ENCODE results near the gene FAT1. TPM values are rescaled to one million over a fixed set of nuclear protein-coding genes. Genes with fewer than 3 reads are reported as not detected.
"Not testable (repeated sequence)": the region's sequence is repeated elsewhere in the genome, so short reads cannot be mapped to it uniquely, and the experiment has no call there.

FAT1 gene
- total and polyA plus RNA-seq, 2 donors (not counting 3 experiments of a cell fraction or from before 2014, with no cell fraction given): 9.2 to 9.8 TPM

DNA sequence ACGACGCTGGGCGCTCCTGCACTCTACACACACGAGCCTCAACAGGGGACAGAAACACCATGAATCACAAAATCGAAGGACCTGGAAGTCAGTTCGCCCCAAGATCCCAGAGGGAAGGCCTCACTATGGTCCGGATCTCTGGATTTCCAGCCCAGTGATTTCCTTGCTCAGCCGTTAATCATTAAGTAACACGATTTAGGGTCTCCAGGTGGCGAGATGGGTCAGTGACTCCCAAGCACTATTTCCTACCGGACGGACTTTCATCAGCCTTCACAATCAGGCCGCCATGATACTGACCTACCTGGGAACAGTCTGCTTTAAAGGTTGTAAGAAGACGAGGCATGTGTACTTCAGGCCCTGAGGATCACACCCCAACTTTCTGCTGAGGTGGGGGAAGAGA, 63.7 kb downstream of the FAT1 start:
- H3K4me1 ChIP-seq (ENCODE audit: control insufficient read depth, extremely low read depth, insufficient read depth, low read length): no peaks in the 10 kb centered on the region
- H3K27ac ChIP-seq (ENCODE audit: insufficient read depth, low read depth, low read length): no peak overlapping the region
- TF ChIP-seq MAX (IDR thresholded peaks at IDR 0.05; ENCODE audit: insufficient read depth, insufficient read length): no peak
- TF ChIP-seq FOS (IDR thresholded peaks at IDR 0.05; ENCODE audit: borderline replicate concordance, insufficient read depth, low read length): no peak
- no peak for TF ChIP-seq MYC (IDR thresholded peaks at IDR 0.05; ENCODE audit: low read depth, low read length)
- TF ChIP-seq GATA2 (IDR thresholded peaks at IDR 0.05; ENCODE audit: insufficient read depth, insufficient read length, low read depth, low read length): no peak
- TF ChIP-seq, protein P1, sequence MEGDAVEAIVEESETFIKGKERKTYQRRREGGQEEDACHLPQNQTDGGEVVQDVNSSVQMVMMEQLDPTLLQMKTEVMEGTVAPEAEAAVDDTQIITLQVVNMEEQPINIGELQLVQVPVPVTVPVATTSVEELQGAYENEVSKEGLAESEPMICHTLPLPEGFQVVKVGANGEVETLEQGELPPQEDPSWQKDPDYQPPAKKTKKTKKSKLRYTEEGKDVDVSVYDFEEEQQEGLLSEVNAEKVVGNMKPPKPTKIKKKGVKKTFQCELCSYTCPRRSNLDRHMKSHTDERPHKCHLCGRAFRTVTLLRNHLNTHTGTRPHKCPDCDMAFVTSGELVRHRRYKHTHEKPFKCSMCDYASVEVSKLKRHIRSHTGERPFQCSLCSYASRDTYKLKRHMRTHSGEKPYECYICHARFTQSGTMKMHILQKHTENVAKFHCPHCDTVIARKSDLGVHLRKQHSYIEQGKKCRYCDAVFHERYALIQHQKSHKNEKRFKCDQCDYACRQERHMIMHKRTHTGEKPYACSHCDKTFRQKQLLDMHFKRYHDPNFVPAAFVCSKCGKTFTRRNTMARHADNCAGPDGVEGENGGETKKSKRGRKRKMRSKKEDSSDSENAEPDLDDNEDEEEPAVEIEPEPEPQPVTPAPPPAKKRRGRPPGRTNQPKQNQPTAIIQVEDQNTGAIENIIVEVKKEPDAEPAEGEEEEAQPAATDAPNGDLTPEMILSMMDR (IDR thresholded peaks at IDR 0.05; ENCODE audit: extremely low read depth in 1 of 2, insufficient read depth in 1 of 2, low read depth in 1 of 2, low read length in 2 of 2): no peak
- no peaks in the 10 kb centered on the region for H4K20me1 ChIP-seq (replicated peaks; ENCODE audit: control insufficient read depth, extremely low read depth, insufficient read depth, low read length)
- intact Hi-C loops (cut with micrococcal nuclease): no loop called here
- H3K27me3 ChIP-seq (ENCODE audit: control insufficient read depth in 2 of 2, insufficient read depth in 2 of 2, low read length in 2 of 2): no peaks in the 10 kb centered on the region
- no peaks in the 10 kb centered on the region for H3K36me3 ChIP-seq (ENCODE audit: control insufficient read depth in 2 of 2, extremely low read depth in 1 of 2, insufficient read depth in 2 of 2, low read length in 2 of 2)
- H3K9me3 ChIP-seq (replicated peaks; ENCODE audit: control insufficient read depth, insufficient read depth, low read length): no peaks in the 10 kb centered on the region
- BruUV-seq (replicated peaks): no TSS peak
- no peak overlapping the region for H3K4me2 ChIP-seq (ENCODE audit: insufficient read depth, low read length)
- POLR2A ChIA-PET: no interaction called here
- H3K9ac ChIP-seq (replicated peaks; ENCODE audit: extremely low read depth, insufficient read depth, low read length): no peak overlapping the region
- no peaks in the 10 kb centered on the region for H3K79me2 ChIP-seq (ENCODE audit: control insufficient read depth, insufficient read depth, low read length)
- dilution Hi-C loops (cut with MboI; ENCODE audit: extremely low pct_ligation_motif_present, low sequenced_read_pairs): no loop called here
- no peak overlapping the region for H3K4me3 ChIP-seq (replicated peaks in 1 of 3; ENCODE audit: insufficient read depth in 1 of 3, low read depth in 1 of 3, low read length in 3 of 3)
- H2AFZ ChIP-seq (ENCODE audit: low read depth, low read length): no peak overlapping the region
- DNase-seq (ENCODE audit: low read depth, low spot score): no peak
- H3K9me1 ChIP-seq (replicated peaks; ENCODE audit: control insufficient read depth, extremely low read depth, insufficient read depth, low read length): no peaks in the 10 kb centered on the region
- CTCF ChIA-PET: no interaction called here
- FAIRE-seq: no peak

DNA sequence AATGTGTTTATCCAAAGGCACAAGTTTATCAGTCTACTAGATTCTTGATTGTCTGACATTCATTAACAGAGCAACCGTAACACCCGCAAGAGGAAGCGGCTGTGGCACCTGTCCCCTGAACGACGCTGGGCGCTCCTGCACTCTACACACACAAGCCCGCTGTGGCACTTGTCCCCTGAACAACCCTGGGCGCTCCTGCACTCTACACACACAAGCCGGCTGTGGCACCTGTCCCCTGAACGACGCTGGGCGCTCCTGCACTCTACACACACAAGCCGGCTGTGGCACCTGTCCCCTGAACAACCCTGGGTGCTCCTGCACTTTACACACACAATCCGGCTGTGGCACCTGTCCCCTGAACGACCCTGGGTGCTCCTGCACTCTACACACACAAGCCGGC, 64.2 kb downstream of the FAT1 start:
- H3K9me1 ChIP-seq (replicated peaks; ENCODE audit: control insufficient read depth, extremely low read depth, insufficient read depth, low read length): not testable (repeated sequence)

More for the DNA sequence above, 64.2 kb downstream of the FAT1 start:
- BruUV-seq (replicated peaks); dilution Hi-C loops (cut with MboI; ENCODE audit: extremely low pct_ligation_motif_present, low sequenced_read_pairs); H3K4me3 ChIP-seq (replicated peaks in 1 of 3; ENCODE audit: insufficient read depth in 1 of 3, low read depth in 1 of 3, low read length in 3 of 3); CTCF ChIA-PET; H3K36me3 ChIP-seq (ENCODE audit: control insufficient read depth in 2 of 2, extremely low read depth in 1 of 2, insufficient read depth in 2 of 2, low read length in 2 of 2); H2AFZ ChIP-seq (ENCODE audit: low read depth, low read length); H3K9ac ChIP-seq (replicated peaks; ENCODE audit: extremely low read depth, insufficient read depth, low read length); intact Hi-C loops (cut with micrococcal nuclease); H3K4me1 ChIP-seq (ENCODE audit: control insufficient read depth, extremely low read depth, insufficient read depth, low read length); H3K4me2 ChIP-seq (ENCODE audit: insufficient read depth, low read length); H3K9me3 ChIP-seq (replicated peaks; ENCODE audit: control insufficient read depth, insufficient read depth, low read length); H3K27me3 ChIP-seq (ENCODE audit: control insufficient read depth in 2 of 2, insufficient read depth in 2 of 2, low read length in 2 of 2); H4K20me1 ChIP-seq (replicated peaks; ENCODE audit: control insufficient read depth, extremely low read depth, insufficient read depth, low read length); DNase-seq (ENCODE audit: low read depth, low spot score); POLR2A ChIA-PET; FAIRE-seq; H3K27ac ChIP-seq (ENCODE audit: insufficient read depth, low read depth, low read length); H3K79me2 ChIP-seq (ENCODE audit: control insufficient read depth, insufficient read depth, low read length): not testable (repeated sequence)
